Endothelial cell of umbilical vein (primary cell): ENCODE data around the gene RAB4A.

Experiments used
- EZH2 ChIP-seq: IDR thresholded peaks from 2 replicates; pipeline ENCODE4 v1.6.1; 2012; ENCODE audit warnings: borderline replicate concordance, low read depth, mild to moderate bottlenecking, moderate library complexity, low read length, inconsistent platforms; ENCODE audit not compliant: severe bottlenecking
- FOS ChIP-seq: IDR thresholded peaks from 2 replicates; pipeline ENCODE4 v1.6.1; 2011; ENCODE audit warnings: mild to moderate bottlenecking, low read length, moderate library complexity, borderline replicate concordance; ENCODE audit not compliant: insufficient read depth
- GATA2 ChIP-seq: IDR thresholded peaks from 2 replicates; pipeline ENCODE4 v1.7.0; 2011; ENCODE audit warnings: low read depth, mild to moderate bottlenecking, moderate library complexity, mixed read lengths, low read length; ENCODE audit not compliant: insufficient read length, insufficient read depth
- JUN ChIP-seq: IDR thresholded peaks from 2 replicates; pipeline ENCODE4 v1.6.1; 2011; ENCODE audit warnings: borderline replicate concordance, low read depth; ENCODE audit not compliant: insufficient read length, insufficient read depth
- MYC ChIP-seq: IDR thresholded peaks from one replicate; pipeline ENCODE4 v1.6.1; 2011; ENCODE audit warnings: mild to moderate bottlenecking, low read depth, low read length
- POLR2A ChIP-seq: IDR thresholded peaks from 2 replicates; pipeline ENCODE4 v1.6.1; 2012; ENCODE audit warnings: low read depth, mild to moderate bottlenecking, control low read depth, low read length
- POLR2AphosphoS5 ChIP-seq: IDR thresholded peaks from 2 replicates; pipeline ENCODE4 v1.6.1; 2012; ENCODE audit warnings: low read depth, mild to moderate bottlenecking, control low read depth, low read length, moderate library complexity; ENCODE audit not compliant: insufficient read depth
- TF ChIP-seq, protein P1 (sequence below), 2 donors: IDR thresholded peaks; 1 replicate in 1 of 2; 2 replicates in 1 of 2; pipeline ENCODE4 v1.5.1; 2011; ENCODE audit warnings: low read length in 2 of 2, mild to moderate bottlenecking in 2 of 2, moderate library complexity in 2 of 2, control low read depth in 1 of 2, inconsistent platforms in 1 of 2, low read depth in 1 of 2; ENCODE audit not compliant: insufficient read depth in 1 of 2; ENCODE audit errors: extremely low read depth in 1 of 2
- TF ChIP-seq, protein P2 (sequence below): IDR thresholded peaks from 2 replicates; pipeline ENCODE4 v1.6.1; 2011; ENCODE audit not compliant: insufficient read depth, insufficient read length

DNA sequence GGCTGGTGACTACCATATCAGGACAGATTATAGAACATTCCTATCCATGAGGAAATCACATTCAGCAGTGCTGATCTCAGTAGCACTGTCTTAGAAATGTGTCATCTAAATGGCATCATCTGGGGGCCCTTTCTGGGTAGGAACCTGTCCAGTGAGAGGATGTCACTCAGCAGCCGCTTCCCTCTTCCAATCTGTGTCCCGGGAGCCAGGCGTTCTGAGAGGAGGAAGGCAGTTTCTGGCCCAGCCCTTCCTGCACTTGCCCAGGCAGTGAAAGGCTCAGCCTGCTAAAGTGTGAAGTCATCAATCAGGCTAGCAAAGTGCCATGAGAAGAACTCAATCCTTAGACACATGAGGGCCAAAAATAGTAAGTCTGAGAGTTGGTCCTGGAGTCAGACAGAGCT lies 25.6 kb downstream of the RAB4A start:
- TF ChIP-seq, protein P1, sequence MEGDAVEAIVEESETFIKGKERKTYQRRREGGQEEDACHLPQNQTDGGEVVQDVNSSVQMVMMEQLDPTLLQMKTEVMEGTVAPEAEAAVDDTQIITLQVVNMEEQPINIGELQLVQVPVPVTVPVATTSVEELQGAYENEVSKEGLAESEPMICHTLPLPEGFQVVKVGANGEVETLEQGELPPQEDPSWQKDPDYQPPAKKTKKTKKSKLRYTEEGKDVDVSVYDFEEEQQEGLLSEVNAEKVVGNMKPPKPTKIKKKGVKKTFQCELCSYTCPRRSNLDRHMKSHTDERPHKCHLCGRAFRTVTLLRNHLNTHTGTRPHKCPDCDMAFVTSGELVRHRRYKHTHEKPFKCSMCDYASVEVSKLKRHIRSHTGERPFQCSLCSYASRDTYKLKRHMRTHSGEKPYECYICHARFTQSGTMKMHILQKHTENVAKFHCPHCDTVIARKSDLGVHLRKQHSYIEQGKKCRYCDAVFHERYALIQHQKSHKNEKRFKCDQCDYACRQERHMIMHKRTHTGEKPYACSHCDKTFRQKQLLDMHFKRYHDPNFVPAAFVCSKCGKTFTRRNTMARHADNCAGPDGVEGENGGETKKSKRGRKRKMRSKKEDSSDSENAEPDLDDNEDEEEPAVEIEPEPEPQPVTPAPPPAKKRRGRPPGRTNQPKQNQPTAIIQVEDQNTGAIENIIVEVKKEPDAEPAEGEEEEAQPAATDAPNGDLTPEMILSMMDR (IDR thresholded peaks at IDR 0.05; ENCODE audit: extremely low read depth in 1 of 2, insufficient read depth in 1 of 2, low read depth in 1 of 2, low read length in 2 of 2), result no peak
- TF ChIP-seq GATA2, result no peak
- TF ChIP-seq, protein P2, sequence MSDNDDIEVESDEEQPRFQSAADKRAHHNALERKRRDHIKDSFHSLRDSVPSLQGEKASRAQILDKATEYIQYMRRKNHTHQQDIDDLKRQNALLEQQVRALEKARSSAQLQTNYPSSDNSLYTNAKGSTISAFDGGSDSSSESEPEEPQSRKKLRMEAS, result no peak
- no peak for TF ChIP-seq EZH2
- no peak for TF ChIP-seq MYC
- no peak for TF ChIP-seq POLR2A
- TF ChIP-seq POLR2AphosphoS5, result no peak
- TF ChIP-seq FOS, result no peak
- TF ChIP-seq JUN, result no peak
